Stimulated activated CD4-positive, alpha-beta T cell treated with anti-CD3 and anti-CD28 coated beads, Interleukin-12 subunit alpha, Interleukin-12 subunit beta, amount 100 ng/mL, for 24 hours (primary cell): Measurements from ENCODE around the gene BOK.
A peak's percentile ranks its signal among the peaks of the same experiment; 100 is the strongest.

Experiments
- DNase-seq, 2 experiments: peaks; one replicate each; pipeline ENCODE4 v3.0.0-alpha.2; 2020; ENCODE audit warnings: low read depth in 2 of 2

Gene BOK

DNA sequence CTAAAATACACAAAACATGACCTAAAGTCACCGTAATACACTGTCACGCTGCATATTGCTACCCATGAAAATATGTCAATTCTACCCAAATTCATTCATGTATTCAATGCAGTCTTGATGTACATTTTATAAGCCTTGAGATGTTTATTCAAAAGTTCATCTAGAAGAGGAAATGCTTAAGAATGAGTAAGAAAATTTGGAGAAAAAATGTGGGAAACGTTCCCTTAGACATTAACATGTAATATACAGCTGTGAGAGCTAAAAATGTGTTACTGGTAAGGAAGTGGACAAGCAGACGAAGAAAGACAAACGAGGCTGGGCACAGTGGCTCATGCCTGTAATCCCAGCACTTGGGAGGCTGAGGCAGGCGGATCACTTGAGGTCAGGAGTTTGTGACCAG, 41.1 kb downstream of the BOK start:
- no peak for DNase-seq

- DNase-seq, result no peak
These were observed 43.3 kb downstream of the BOK start for GRCh38 chr2:241601841-241602240.

DNA sequence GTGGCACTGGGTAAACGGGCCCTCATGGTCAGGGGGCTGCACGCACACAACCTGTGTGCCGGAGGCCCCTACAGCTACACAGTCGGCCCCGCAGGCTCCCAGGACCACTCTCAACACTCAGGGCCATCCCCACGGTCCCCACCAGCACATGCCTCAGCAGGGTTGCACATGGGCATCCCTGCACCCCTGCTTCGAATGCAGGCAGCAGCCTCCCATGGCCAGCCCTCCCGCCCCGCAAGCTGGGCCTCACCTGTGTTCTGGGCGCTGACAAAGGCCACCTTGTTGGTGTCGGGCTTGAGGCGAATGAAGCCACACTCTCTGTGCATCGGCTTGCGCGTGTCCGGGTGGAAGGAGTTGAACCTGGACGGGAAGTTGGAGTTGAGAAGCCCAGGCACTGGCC, 44.2 kb downstream of the BOK start:
- DNase-seq, result no peak

- DNase-seq, result no peak
These were observed 45.1 kb downstream of the BOK start for GRCh38 chr2:241603686-241604085.

GRCh38 chr2:241606186-241606585, 47.6 kb downstream of the BOK start:
- DNase-seq, result no peak

- DNase-seq, result no peak
These were observed 48.8 kb downstream of the BOK start for GRCh38 chr2:241607162-241607885.

GRCh38 chr2:241608881-241609280, 50.3 kb downstream of the BOK start:
- no peak for DNase-seq

DNA sequence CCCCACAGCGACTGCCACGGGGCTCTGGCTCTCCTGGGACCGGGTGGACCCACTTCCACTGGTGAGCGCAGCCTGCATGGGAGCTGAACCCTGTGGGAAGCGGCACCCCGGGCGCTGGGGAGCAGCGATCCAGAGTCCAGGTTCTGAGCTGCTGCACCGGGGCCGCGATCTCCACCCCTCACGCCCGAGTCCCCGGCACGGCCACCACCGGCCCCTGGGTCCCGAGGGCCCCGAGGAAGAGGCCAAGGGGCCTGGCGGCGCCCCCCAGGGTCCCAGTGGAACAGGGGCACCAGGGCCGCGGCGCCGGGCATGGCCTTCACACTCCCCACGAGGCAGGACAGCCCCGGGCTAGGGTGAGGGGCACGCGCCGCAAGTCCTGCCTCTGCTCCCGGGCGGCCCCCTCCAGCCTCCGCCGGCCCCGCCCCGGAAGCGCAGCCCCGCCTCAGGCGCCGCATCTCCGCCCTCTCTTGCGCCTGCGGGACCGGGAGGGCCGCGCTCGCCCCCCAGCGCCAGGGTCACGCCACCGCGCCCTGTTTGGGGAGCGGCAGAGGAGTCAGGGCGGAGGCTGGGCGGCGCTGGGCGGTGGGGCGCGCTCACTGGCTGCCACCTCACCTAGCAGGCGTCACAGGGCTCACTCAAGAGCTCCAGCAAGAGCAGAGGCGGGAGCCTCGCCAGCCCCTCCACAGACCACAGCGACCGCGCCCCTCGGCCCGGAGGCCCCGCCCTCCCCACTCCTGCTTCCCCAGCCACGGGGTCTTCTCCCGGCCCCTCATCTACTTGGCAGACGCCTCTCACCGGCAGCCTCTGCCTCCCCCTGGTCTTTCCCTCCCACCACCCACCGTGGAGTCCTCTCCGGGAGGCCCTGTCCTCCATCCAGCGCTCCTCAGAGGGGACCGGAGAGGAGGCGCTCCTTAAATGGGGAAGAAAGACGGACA, 51.6 kb downstream of the BOK start:
- peak; percentile 77 to 80 for DNase-seq

DNA sequence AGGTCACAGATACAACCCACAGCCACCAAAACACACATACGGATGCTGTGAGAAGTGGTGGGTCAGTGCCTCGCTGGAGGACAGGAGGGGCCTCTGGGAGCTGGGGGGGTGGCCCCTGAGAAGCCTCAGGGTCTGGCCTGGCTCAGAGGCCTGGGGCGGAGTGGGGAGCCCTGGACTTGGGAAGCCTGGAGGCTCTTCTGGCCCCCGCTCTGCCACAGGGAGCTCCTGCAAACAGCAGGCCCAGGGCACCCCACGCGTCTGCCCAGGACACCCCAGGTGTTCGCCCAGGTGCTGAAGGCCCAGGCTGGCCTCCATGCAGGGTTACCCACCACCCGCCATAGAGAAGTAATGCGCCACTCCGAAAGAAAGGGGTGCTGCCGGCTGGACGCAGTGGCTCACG, 52.5 kb downstream of the BOK start:
- no peak for DNase-seq

GRCh38 chr2:241612156-241613016, 53.8 kb downstream of the BOK start:
- no peak for DNase-seq

DNA sequence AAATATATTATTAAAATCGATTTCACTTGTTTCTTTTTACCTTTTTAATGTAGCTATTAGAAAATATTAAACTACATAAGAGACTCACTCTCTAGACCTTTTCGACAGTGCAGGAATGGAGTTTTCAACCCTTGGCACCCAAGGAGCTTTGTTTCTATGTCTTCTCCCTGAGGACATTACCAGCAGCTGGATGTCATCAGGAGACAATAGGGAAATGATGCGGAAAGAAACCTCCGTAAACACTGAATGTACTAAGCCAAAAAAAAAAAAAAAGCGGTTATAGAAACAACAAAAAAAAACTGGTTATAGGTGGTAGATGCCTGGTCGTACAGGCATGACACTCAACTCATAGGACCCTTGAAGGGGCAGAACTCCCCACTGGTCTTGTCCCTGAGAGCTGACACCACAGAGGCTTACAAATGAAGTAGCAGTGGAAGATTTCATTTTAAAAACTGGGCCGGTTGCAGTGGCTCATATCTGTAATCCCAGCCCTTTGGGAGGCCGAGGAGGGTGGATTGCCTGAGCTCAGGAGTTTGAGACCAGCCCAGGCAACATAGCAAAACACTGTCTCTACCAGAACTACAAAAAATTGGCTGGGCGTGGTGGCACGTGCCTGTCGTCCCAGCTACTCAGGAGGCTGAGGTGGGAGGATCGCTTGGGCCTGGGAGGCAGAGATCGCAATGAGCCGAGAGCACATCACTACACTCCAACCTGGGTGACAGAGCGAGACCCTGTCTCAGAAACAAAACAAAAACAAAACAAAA, 54.7 kb downstream of the BOK start:
- no peak for DNase-seq

GRCh38 chr2:241615041-241615440, 56.5 kb downstream of the BOK start:
- DNase-seq, result no peak

GRCh38 chr2:241615522-241616052, 57.0 kb downstream of the BOK start:
- no peak for DNase-seq

DNA sequence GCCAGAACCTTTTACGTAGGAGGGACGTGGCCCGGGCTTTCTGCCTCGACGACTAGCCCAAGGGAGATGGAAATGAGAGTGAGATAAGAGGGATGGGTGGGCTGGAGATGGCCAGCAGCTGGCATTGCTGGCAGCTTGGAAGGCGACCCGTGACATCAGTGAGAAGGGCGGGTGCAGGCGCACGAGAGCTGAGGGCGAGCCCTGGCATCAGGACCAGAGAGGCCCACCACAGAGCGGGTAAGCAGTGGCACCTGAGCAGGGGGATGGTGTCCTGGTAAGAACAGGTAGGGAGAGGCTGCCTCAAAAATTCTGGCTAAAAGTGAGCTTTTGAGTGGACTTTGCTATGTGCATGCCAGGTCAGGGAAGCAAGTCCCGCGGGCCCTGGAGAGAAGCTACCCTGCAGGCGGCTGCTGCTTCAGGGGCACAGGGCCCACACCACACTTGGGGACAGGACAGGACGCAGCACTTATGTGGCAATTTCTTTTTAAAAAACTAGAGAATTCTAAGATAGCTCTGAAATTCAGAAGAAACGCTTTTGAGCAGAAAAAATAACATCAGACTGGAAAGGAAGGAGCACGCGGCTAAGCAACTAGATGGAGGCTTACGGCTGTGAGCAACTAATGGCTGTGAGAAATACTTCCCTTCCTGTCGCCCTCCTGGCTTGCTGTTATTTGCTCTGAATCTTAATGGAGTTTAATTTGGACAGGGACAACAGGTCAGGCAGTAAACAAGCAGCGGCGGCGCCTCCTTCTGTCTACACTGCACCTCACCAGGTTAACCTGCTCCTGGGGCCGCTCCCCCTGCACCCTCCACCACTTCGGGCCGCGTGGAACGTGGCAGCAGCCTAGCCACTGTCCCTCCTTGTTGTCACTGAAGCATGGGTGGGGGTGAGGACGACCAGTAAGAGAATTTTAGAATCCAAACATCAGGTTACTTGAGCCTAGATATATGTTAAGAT, 57.9 kb downstream of the BOK start:
- no peak for DNase-seq

- no peak for DNase-seq
These were observed 59.0 kb downstream of the BOK start for GRCh38 chr2:241617431-241618154.

GRCh38 chr2:241618296-241618805, 59.8 kb downstream of the BOK start:
- DNase-seq, result no peak

GRCh38 chr2:241618829-241619228, 60.3 kb downstream of the BOK start:
- DNase-seq, result no peak

- no peak for DNase-seq
These were observed 61.3 kb downstream of the BOK start for GRCh38 chr2:241619597-241620418.
